IMR-90 (cell line): ENCODE measurements around the gene MKNK2. TPM values are rescaled to one million over a fixed set of nuclear protein-coding genes. Genes with fewer than 3 reads are reported as not detected.
A peak's percentile ranks its signal among the peaks of the same experiment; 100 is the strongest.

Experiments
- ATAC-seq: fragments of 200-7000 bp; cut with Tn5 transposase; 2 replicates; pipeline ENCODE4 v1.9.1; 2020; ENCODE audit warnings: low read depth, mild to moderate bottlenecking, moderate library complexity
- BruUV-seq: library from RNA; stranded (reverse); fragments of 400-500 nt; replicated peaks from 2 replicates; lab custom pipeline; 2021; lab: Mats Ljungman, UMichigan
- CTCF ChIA-PET: fragments of 300-600 bp; formaldehyde crosslinking; extraction: SDS; loops from one replicate; lab custom pipeline; 2021; ENCODE audit warnings: antibody characterized with exemption; lab: Yijun Ruan, JAX
- POLR2A ChIA-PET: fragments of 300-600 bp; sonication (Branson Sonifier 250); formaldehyde crosslinking; loops from one replicate; lab custom pipeline; 2022; ENCODE audit warnings: antibody characterized with exemption; ENCODE audit not compliant: unreplicated experiment; lab: Charles Lee
- DNase-seq: peaks from one replicate; pipeline ENCODE4 v3.0.0; 2013
- H2AFZ ChIP-seq: replicated peaks from 2 replicates; pipeline ENCODE3; 2013; ENCODE audit warnings: low read length, mild to moderate bottlenecking; ENCODE audit not compliant: poor library complexity
- H2AK5ac ChIP-seq: 2 replicates; pipeline ENCODE4 v1.6.1; 2013; ENCODE audit warnings: low read depth, low read length, inconsistent platforms
- H2AK9ac ChIP-seq: replicated peaks from 2 replicates; pipeline ENCODE3; 2013; ENCODE audit warnings: mild to moderate bottlenecking, low read depth, low read length, moderate library complexity; ENCODE audit not compliant: poor library complexity
- H2BK120ac ChIP-seq: 2 replicates; pipeline ENCODE4 v1.6.1; 2013; ENCODE audit warnings: low read depth, low read length, inconsistent platforms
- H2BK15ac ChIP-seq: 3 replicates; pipeline ENCODE4 v1.6.1; 2013; ENCODE audit warnings: low read depth, low read length, inconsistent platforms
- H2BK20ac ChIP-seq: 2 replicates; pipeline ENCODE4 v1.6.1; 2013; ENCODE audit warnings: low read depth, mild to moderate bottlenecking, inconsistent platforms, low read length, moderate library complexity
- H2BK5ac ChIP-seq: 2 replicates; pipeline ENCODE4 v1.6.1; 2013; ENCODE audit warnings: mild to moderate bottlenecking, low read depth, low read length, inconsistent platforms; ENCODE audit not compliant: poor library complexity, severe bottlenecking
- H3K14ac ChIP-seq: replicated peaks from 2 replicates; pipeline ENCODE4 v1.6.1; 2013; ENCODE audit warnings: low read depth, low read length, inconsistent platforms
- H3K18ac ChIP-seq: 2 replicates; pipeline ENCODE4 v1.6.1; 2013; ENCODE audit warnings: low read depth, low read length, control low read depth
- H3K23ac ChIP-seq: 2 replicates; pipeline ENCODE4 v1.6.1; 2013; ENCODE audit warnings: low read depth, low read length, inconsistent platforms
- H3K27ac ChIP-seq: 2 replicates; pipeline ENCODE4 v1.5.1; 2013; ENCODE audit warnings: mild to moderate bottlenecking, control low read depth, low read length; ENCODE audit not compliant: insufficient read depth
- H3K27me3 ChIP-seq: 2 replicates; pipeline ENCODE4 v1.6.1; 2013; ENCODE audit warnings: low read length; ENCODE audit not compliant: control insufficient read depth, insufficient read depth
- H3K36me3 ChIP-seq: 2 replicates; pipeline ENCODE4 v1.6.1; 2013; ENCODE audit warnings: low read length, mixed read lengths; ENCODE audit not compliant: control insufficient read depth, insufficient read depth
- H3K4ac ChIP-seq: 2 replicates; pipeline ENCODE4 v1.6.1; 2013; ENCODE audit warnings: low read depth, low read length, inconsistent platforms
- H3K4me1 ChIP-seq: 2 replicates; pipeline ENCODE4 v1.6.1; 2013; ENCODE audit warnings: low read length, mixed read lengths; ENCODE audit not compliant: control insufficient read depth, insufficient read depth
- H3K4me2 ChIP-seq: 2 replicates; pipeline ENCODE4 v1.6.1; 2013; ENCODE audit warnings: low read depth, mild to moderate bottlenecking, control low read depth, low read length, moderate library complexity
- H3K4me3 ChIP-seq: 2 replicates; pipeline ENCODE4 v1.5.1; 2013; ENCODE audit warnings: low read depth, mild to moderate bottlenecking, control low read depth, low read length, moderate library complexity; ENCODE audit not compliant: insufficient read depth
- H3K56ac ChIP-seq: 2 replicates; pipeline ENCODE4 v1.6.1; 2013; ENCODE audit warnings: low read length, inconsistent platforms; ENCODE audit not compliant: insufficient read depth; ENCODE audit errors: extremely low read depth
- H3K79me1 ChIP-seq, 2 experiments: 2 replicates each; pipeline ENCODE4 v1.6.1; 2013; ENCODE audit warnings: low read length in 2 of 2, inconsistent platforms in 1 of 2, low read depth in 1 of 2
- H3K9ac ChIP-seq: 2 replicates; pipeline ENCODE4 v1.6.1; 2013; ENCODE audit warnings: low read depth, low read length, control low read depth
- H3K9me1 ChIP-seq: 2 replicates; pipeline ENCODE4 v1.6.1; 2013; ENCODE audit warnings: low read length, inconsistent platforms; ENCODE audit not compliant: insufficient read depth
- H3K9me3 ChIP-seq: 2 replicates; pipeline ENCODE4 v1.6.1; 2013; ENCODE audit warnings: low read length; ENCODE audit not compliant: control insufficient read depth, insufficient read depth
- H4K20me1 ChIP-seq: 2 replicates; pipeline ENCODE4 v1.6.1; 2013; ENCODE audit warnings: low read length, inconsistent platforms; ENCODE audit not compliant: insufficient read depth
- H4K5ac ChIP-seq: 2 replicates; pipeline ENCODE4 v1.6.1; 2013; ENCODE audit warnings: mild to moderate bottlenecking, low read depth, low read length, control low read depth
- H4K8ac ChIP-seq, 2 experiments: 2 replicates each; pipeline ENCODE4 v1.6.1; 2013; ENCODE audit warnings: low read depth in 2 of 2, low read length in 2 of 2, control low read depth in 1 of 2, inconsistent platforms in 1 of 2
- H4K91ac ChIP-seq: 2 replicates; pipeline ENCODE4 v1.6.1; 2013; ENCODE audit warnings: low read depth, low read length, inconsistent platforms; ENCODE audit not compliant: insufficient read depth
- CEBPB ChIP-seq: IDR thresholded peaks from 2 replicates; pipeline ENCODE4 v1.6.1; 2012; ENCODE audit warnings: low read depth, low read length, improper control_type of control experiment
- CHD1 ChIP-seq: IDR thresholded peaks from 2 replicates; pipeline ENCODE4 v1.6.1; 2012; ENCODE audit warnings: low read depth, low read length, improper control_type of control experiment
- FOS ChIP-seq: fragments of 150-350 bp; IDR thresholded peaks from 2 replicates; pipeline ENCODE4 v1.6.1; 2016; ENCODE audit warnings: low read depth, low read length
- MAFK ChIP-seq: IDR thresholded peaks from 2 replicates; pipeline ENCODE4 v1.6.1; 2012; ENCODE audit warnings: low read depth, low read length, improper control_type of control experiment
- MAZ ChIP-seq: IDR thresholded peaks from 2 replicates; pipeline ENCODE4 v1.6.1; 2012; ENCODE audit warnings: low read depth, mild to moderate bottlenecking, low read length, improper control_type of control experiment, moderate library complexity, borderline replicate concordance
- MXI1 ChIP-seq: IDR thresholded peaks from 2 replicates; pipeline ENCODE4 v1.6.1; 2012; ENCODE audit warnings: low read depth, mild to moderate bottlenecking, low read length, moderate library complexity, borderline replicate concordance
- NFE2L2 ChIP-seq: fragments of 150-350 bp; IDR thresholded peaks from 2 replicates; pipeline ENCODE4 v1.6.1; 2016; ENCODE audit warnings: low read depth, mild to moderate bottlenecking, low read length
- POLR2A ChIP-seq: IDR thresholded peaks from 2 replicates; pipeline ENCODE4 v1.6.1; 2012; ENCODE audit warnings: mild to moderate bottlenecking, low read depth, low read length
- RAD21 ChIP-seq: IDR thresholded peaks from 2 replicates; pipeline ENCODE4 v1.6.1; 2012; ENCODE audit warnings: low read length, improper control_type of control experiment
- RCOR1 ChIP-seq: IDR thresholded peaks from 2 replicates; pipeline ENCODE4 v1.6.1; 2012; ENCODE audit warnings: mild to moderate bottlenecking, low read length, improper control_type of control experiment; ENCODE audit not compliant: insufficient replicate concordance
- RFX5 ChIP-seq: IDR thresholded peaks from 2 replicates; pipeline ENCODE4 v1.8.0; 2012; ENCODE audit warnings: low read depth, mild to moderate bottlenecking, low read length, moderate library complexity
- SMC3 ChIP-seq: fragments of 150-350 bp; IDR thresholded peaks from 2 replicates; pipeline ENCODE4 v1.6.1; 2016; ENCODE audit warnings: low read depth, mild to moderate bottlenecking, antibody characterized with exemption, low read length, moderate library complexity
- WGBS, 2 experiments: methylation state at CpG; one replicate each; pipeline versions ENCODE4 v1.1.5 to v1.1.7; 2013; ENCODE audit warnings: missing lambda C conversion rate in 2 of 2; ENCODE audit not compliant: insufficient read length in 1 of 2; ENCODE audit errors: extremely low coverage in 2 of 2; 5-methylcytosine and 5-hydroxymethylcytosine counted together
- dilution Hi-C: fragments of 300-500 bp; cut with HindIII; formaldehyde crosslinking; loops from one replicate; pipeline ENCODE4 v1.14.3; 2018; ENCODE audit warnings: low sequenced_read_pairs; ENCODE audit not compliant: unreplicated experiment
- in situ Hi-C: fragments of 300-500 bp; cut with MboI; formaldehyde crosslinking; loops from 3 replicates; pipeline ENCODE4 v1.14.3; 2019; ENCODE audit warnings: low sequenced_read_pairs, inconsistent platforms, mixed read lengths
- intact Hi-C: fragments of 100-400 bp; cut with micrococcal nuclease; formaldehyde crosslinking; loops from 2 replicates; pipeline ENCODE4 v1.10.0; 2022
- polyA plus RNA-seq, 3 experiments: library from polyadenylated mRNA; depleted of rRNA; stranded (reverse); fragments of >200 nt; gene quantifications; 2 replicates each; pipeline ENCODE4 v1.2.3, GENCODE V29; 2012; ENCODE audit warnings: low replicate concordance in 1 of 3
- total RNA-seq: library from RNA; depleted of rRNA; stranded (reverse); fragments of >200 nt; gene quantifications from 2 replicates; pipeline ENCODE4 v1.2.3, GENCODE V29; 2012
- TF ChIP-seq, protein P1 (sequence below): conservative IDR thresholded peaks from 2 replicates; pipeline ENCODE4 v1.5.1; 2012; ENCODE audit warnings: mild to moderate bottlenecking, low read depth, low read length, improper control_type of control experiment
- TF ChIP-seq, protein P2 (sequence below): fragments of 150-350 bp; IDR thresholded peaks from 2 replicates; pipeline ENCODE4 v1.6.1; 2017; ENCODE audit warnings: mild to moderate bottlenecking, antibody characterized with exemption, low read length, low read depth
- TF ChIP-seq, protein P3 (sequence below): fragments of 150-350 bp; IDR thresholded peaks from 2 replicates; pipeline ENCODE4 v1.6.1; 2016; ENCODE audit warnings: low read depth, mild to moderate bottlenecking, low read length, moderate library complexity, borderline replicate concordance

Gene MKNK2
- total and polyA plus RNA-seq, 2 of the 4 experiments (the other 2 are of a cell fraction): 21.9 to 31.8 TPM

DNA sequence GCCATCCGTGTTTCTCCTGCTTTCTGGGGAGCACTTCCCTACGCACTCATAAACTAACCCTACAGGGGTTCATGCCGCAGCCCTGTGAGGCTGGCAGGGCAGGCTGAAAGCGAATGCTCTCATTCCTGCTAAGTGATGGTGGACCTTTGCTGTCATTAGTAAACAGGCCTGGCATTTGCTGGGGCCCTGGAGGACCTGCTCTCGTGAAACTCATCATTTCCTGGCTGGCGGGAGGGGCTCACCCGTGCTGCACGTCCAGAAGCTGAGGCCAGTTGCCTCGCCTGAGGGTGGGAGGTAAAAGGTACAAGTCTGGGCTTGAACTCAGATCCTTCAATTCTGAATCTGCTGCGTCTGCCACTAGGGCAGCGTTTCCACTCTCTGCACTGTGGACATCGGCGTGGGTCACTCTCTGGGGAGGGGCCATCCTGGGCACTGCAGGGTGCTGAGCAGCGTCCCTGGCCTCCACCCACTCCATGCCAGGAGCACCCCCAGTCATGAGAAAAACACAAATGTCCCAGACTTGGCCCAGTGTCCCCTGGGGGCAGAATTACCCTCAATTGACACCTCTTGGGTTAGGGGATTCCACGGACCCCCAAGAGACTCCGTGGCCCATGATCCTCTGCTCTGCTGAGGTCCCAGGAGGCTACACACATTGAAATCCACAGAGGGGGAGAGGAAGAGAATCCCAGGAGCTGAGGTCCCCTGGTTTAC, 38.1 kb upstream of the MKNK2 start:
- H3K9ac ChIP-seq: no peak overlapping the region
- no peak overlapping the region for H3K23ac ChIP-seq
- no peak overlapping the region for H3K4me2 ChIP-seq

More for the DNA sequence above, 38.1 kb upstream of the MKNK2 start:
- intact Hi-C loops: no loop called here
- BruUV-seq: no TSS peak
- in situ Hi-C loops: no loop called here
- CTCF ChIA-PET: no interaction called here
- 84% methylated on average over 6 of the region's 16 CpGs; no CpG with 5 or more reads in 1 of the 2 experiments for WGBS, 2 experiments
- dilution Hi-C loops: no loop called here
- Histone ChIP-seq H3K56ac (no peak overlapping the region), H3K9me3 (no peaks in the 10 kb centered on the region), H3K18ac (no peak overlapping the region), H3K14ac (no peak overlapping the region), H2AK9ac (peak overlapping the region; percentile 11), H2BK120ac (no peak overlapping the region), H3K36me3 (peaks cover 8% of the 10 kb centered on the region; the same call in 1 of the 2 replicates), H3K4ac (no peak overlapping the region), H3K27me3 (no peaks in the 10 kb centered on the region), H3K79me1 (peaks cover 20 to 77% of the 10 kb centered on the region in 2 experiments), H4K8ac (peak overlapping the region in 1 of 2 experiments; percentile 78; a peak in 2 of 4 replicates), H2BK15ac (no peak overlapping the region), H4K91ac (no peak overlapping the region), H4K5ac (no peak overlapping the region), H2AK5ac (0 out of 2 replicates have a peak overlapping the region, but pooled peaks have one; percentile 8), H4K20me1 (peaks cover 22% of the 10 kb centered on the region), H2BK5ac (no peak overlapping the region), H3K4me1 (peaks cover 5% of the 10 kb centered on the region), H2BK20ac (peak overlapping the region; percentile 5; the same call in 1 of the 2 replicates), H3K9me1 (peaks cover 19% of the 10 kb centered on the region), H2AFZ (no peak overlapping the region), H3K4me3 (no peak overlapping the region), H3K27ac (no peak overlapping the region)
- ATAC-seq (no peak; the same call in 1 of the 2 replicates), DNase-seq (peak; percentile 36)
- POLR2A ChIA-PET: no interaction called here
- TF ChIP-seq, protein P1, sequence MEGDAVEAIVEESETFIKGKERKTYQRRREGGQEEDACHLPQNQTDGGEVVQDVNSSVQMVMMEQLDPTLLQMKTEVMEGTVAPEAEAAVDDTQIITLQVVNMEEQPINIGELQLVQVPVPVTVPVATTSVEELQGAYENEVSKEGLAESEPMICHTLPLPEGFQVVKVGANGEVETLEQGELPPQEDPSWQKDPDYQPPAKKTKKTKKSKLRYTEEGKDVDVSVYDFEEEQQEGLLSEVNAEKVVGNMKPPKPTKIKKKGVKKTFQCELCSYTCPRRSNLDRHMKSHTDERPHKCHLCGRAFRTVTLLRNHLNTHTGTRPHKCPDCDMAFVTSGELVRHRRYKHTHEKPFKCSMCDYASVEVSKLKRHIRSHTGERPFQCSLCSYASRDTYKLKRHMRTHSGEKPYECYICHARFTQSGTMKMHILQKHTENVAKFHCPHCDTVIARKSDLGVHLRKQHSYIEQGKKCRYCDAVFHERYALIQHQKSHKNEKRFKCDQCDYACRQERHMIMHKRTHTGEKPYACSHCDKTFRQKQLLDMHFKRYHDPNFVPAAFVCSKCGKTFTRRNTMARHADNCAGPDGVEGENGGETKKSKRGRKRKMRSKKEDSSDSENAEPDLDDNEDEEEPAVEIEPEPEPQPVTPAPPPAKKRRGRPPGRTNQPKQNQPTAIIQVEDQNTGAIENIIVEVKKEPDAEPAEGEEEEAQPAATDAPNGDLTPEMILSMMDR: no peak
- TF ChIP-seq MXI1: no peak
- TF ChIP-seq NFE2L2: no peak
- TF ChIP-seq MAFK: no peak
- TF ChIP-seq MAZ: no peak
- TF ChIP-seq, protein P2, sequence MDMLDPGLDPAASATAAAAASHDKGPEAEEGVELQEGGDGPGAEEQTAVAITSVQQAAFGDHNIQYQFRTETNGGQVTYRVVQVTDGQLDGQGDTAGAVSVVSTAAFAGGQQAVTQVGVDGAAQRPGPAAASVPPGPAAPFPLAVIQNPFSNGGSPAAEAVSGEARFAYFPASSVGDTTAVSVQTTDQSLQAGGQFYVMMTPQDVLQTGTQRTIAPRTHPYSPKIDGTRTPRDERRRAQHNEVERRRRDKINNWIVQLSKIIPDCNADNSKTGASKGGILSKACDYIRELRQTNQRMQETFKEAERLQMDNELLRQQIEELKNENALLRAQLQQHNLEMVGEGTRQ: no peak
- no peak for TF ChIP-seq CHD1
- no peak for TF ChIP-seq RFX5
- TF ChIP-seq, protein P3, sequence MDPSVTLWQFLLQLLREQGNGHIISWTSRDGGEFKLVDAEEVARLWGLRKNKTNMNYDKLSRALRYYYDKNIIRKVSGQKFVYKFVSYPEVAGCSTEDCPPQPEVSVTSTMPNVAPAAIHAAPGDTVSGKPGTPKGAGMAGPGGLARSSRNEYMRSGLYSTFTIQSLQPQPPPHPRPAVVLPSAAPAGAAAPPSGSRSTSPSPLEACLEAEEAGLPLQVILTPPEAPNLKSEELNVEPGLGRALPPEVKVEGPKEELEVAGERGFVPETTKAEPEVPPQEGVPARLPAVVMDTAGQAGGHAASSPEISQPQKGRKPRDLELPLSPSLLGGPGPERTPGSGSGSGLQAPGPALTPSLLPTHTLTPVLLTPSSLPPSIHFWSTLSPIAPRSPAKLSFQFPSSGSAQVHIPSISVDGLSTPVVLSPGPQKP: no peak
- no peak for TF ChIP-seq RAD21
- no peak for TF ChIP-seq SMC3
- no peak for TF ChIP-seq RCOR1
- TF ChIP-seq CEBPB: no peak
- no peak for TF ChIP-seq FOS
- TF ChIP-seq POLR2A: no peak
